Right atrium auricular region (tissue), 2 donors: ENCODE data around the gene COMP. TPM values are rescaled to one million over a fixed set of nuclear protein-coding genes. Genes with fewer than 3 reads are reported as not detected.

Experiments used
- DNase-seq: peaks from one replicate; pipeline ENCODE4 v3.0.0-alpha.2; 2019; ENCODE audit warnings: low spot score
- H3K27ac ChIP-seq, 2 donors: fragments of 200-600 bp; sonication (generic); 1 replicate in 1 of 2; 2 replicates in 1 of 2; pipeline ENCODE4 v1.5.1; 2016 to 2019
- H3K27me3 ChIP-seq, 2 donors: fragments of 200-600 bp; sonication (generic); one replicate each; pipeline versions ENCODE4 v1.5.1 to v1.6.0; 2017 to 2019
- H3K36me3 ChIP-seq: fragments of 200-600 bp; sonication (generic); one replicate; pipeline ENCODE4 v1.5.1; 2016
- H3K4me1 ChIP-seq, 2 donors: fragments of 200-600 bp; sonication (generic); one replicate each; pipeline versions ENCODE4 v1.5.1 to v1.6.0; 2017 to 2019
- H3K4me3 ChIP-seq, 2 donors: fragments of 200-600 bp; sonication (generic); 1 replicate in 1 of 2; 2 replicates in 1 of 2; pipeline ENCODE4 v1.5.1; 2017 to 2019; ENCODE audit warnings: mild to moderate bottlenecking in 1 of 2, moderate library complexity in 1 of 2
- H3K9me3 ChIP-seq, 2 donors: fragments of 200-600 bp; sonication (generic); one replicate each; pipeline ENCODE4 v1.5.1; 2019
- CTCF ChIP-seq, 2 donors: fragments of 200-600 bp; sonication (generic); IDR thresholded peaks; one replicate each; pipeline ENCODE4 v1.5.1; 2019; ENCODE audit warnings: antibody characterized with exemption in 2 of 2
- total RNA-seq, 2 donors: library from RNA; depleted of rRNA; stranded (reverse); fragments of >200 nt; gene quantifications; one replicate each; pipeline ENCODE4 v1.1.0, GENCODE V29; 2016

The COMP gene
- total RNA-seq, 2 donors from 2014 or later, result 7.8 to 12.5 TPM

- DNase-seq, result no peak
- no peak for TF ChIP-seq CTCF (IDR thresholded peaks at IDR 0.05)
- Histone ChIP-seq H3K9me3 (no peaks in the 10 kb centered on the region), H3K4me3 (peak overlapping the region; percentile 78 to 83), H3K4me1 (peaks cover 0 to 37% of the 10 kb centered on the region in 2 donors), H3K27ac (peak overlapping the region in 1 of 2 donors; percentile 82), H3K36me3 (peaks cover 13% of the 10 kb centered on the region), H3K27me3 (no peaks in the 10 kb centered on the region)
Measured at GRCh38 chr19:18833141-18833476, 42.0 kb upstream of the COMP start.

DNA sequence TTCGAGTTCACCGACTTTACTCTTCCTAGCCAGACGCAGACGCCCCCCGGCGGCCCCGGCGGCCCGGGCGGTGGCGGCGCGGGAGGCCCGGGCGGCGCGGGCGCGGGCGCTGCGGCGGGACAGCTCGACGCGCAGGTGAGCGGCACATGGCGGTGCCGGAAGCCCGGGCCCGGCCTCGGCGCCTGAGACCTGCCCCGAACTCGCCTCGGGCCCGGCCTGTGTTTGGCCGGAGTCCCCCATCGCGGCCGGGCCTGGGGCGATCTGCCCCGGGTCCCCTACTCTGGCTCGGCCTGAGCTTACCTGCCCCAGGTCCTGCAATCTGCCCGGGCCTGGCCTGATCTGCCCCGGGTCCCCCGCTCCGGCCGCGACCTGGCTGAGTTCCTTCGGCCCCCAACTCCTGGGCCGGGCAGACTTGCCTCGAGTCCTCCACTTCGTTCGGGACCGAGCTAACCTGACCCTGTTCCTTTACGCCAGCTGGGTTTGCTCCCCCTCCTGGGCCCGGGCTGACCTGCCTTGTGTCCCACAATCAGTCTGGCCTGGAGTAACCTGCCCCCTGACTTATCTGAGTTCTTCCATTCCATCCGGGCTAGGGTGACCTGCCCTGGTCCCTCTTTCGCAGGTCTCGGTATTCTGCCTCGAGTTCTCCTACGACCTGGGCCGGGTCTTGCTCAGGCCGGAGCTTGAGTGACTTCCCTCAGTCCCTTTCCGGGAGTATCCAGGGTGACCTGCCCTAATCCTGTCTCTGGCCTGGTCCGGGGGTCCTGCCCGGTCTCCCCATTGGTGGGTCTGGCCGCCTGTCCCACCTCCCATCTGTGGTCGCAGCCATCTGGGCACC, 41.4 kb upstream of the COMP start:
- Histone ChIP-seq H3K27me3 (no peaks in the 10 kb centered on the region), H3K4me1 (peaks cover 0 to 37% of the 10 kb centered on the region in 2 donors), H3K36me3 (peaks cover 9% of the 10 kb centered on the region), H3K27ac (peak overlapping the region; percentile 78 to 82), H3K9me3 (no peaks in the 10 kb centered on the region), H3K4me3 (peak overlapping the region; percentile 78 to 83)
- peak in 1 of 2 donors; percentile 25 for TF ChIP-seq CTCF (IDR thresholded peaks at IDR 0.05)
- no peak for DNase-seq

DNA sequence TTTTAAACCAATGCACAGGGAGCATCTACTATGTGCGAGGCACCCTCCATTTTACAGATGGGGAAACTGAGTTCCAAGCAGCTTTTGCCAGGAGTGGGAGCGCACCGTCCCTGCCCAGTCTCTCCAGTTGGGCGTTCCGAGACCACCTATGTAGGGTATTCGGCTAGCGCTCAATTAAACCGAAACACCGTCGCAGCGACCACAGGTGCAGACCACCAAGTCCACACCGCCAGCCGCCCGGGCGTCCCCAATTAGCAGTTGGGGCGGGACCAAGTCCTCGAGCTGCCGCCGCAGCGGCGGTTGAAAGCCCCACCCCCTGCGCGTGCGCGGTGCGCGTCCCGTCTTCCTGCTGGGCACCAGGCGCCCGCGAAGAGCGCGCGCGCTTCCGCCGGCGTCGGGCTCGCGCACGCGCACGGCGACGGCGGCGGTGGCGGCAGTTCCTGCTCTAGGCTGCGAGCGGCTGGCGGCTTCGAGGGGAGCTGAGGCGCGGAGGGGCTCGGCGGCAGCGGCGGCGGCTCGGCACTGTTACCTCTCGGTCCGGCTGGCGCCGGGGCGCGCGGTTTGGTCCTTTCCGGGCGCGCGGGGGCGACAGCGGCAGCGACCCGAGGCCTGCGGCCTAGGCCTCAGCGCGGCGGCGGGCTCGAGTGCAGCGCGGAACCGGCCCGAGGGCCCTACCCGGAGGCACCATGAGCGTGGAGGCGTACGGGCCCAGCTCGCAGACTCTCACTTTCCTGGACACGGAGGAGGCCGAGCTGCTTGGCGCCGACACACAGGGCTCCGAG, 40.6 kb upstream of the COMP start, which contains the start of gene UPF1:
UPF1 (plus strand) TSS at position 436 of the 782 bp plus-strand sequence; CDS start at position 687, 251 bp downstream.
- H3K36me3 ChIP-seq, result peaks cover 9% of the 10 kb centered on the region
- peak; percentile 87 for DNase-seq
- H3K27me3 ChIP-seq, result no peaks in the 10 kb centered on the region
- TF ChIP-seq CTCF (IDR thresholded peaks at IDR 0.05), result no peak
- peaks cover 0 to 37% of the 10 kb centered on the region in 2 donors for H3K4me1 ChIP-seq
- peaks cover 0 to 7% of the 10 kb centered on the region in 2 donors for H3K9me3 ChIP-seq
- peak within 1 kb of the TSS; percentile 78 to 83 for H3K4me3 ChIP-seq
- H3K27ac ChIP-seq, result peak within 1 kb of the TSS; percentile 78 to 82

- H3K27me3 ChIP-seq, result no peaks in the 10 kb centered on the region
- no peak overlapping the region for H3K27ac ChIP-seq
- DNase-seq, result no peak
- H3K9me3 ChIP-seq, result peaks cover 0 to 10% of the 10 kb centered on the region in 2 donors
- H3K36me3 ChIP-seq, result peaks cover 8% of the 10 kb centered on the region
- no peak overlapping the region for H3K4me3 ChIP-seq
- peaks cover 0 to 27% of the 10 kb centered on the region in 2 donors for H3K4me1 ChIP-seq
- no peak for TF ChIP-seq CTCF (IDR thresholded peaks at IDR 0.05)
Measured at GRCh38 chr19:18830488-18830887, 39.4 kb upstream of the COMP start.

DNA sequence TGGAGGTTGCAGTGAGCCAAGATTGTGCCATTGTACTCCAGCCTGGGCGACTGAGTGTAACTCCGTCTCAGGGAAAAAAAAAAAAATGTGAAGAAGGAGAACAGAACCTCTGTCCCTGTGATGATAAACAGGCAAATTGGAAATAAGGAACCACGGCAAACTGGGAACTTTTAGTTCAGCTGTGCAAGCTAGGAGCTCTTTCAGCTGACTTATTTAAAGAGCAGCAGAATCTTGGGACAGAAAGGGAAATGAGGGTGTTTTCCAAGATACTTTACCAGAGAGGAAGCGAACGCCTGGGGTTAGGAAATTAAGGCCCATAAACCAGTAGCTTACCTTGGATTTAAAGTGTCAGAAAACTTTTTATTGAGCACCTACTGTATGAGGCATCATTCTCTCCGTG, 37.7 kb upstream of the COMP start:
- Histone ChIP-seq H3K9me3 (peaks cover 0 to 10% of the 10 kb centered on the region in 2 donors), H3K4me3 (no peak overlapping the region), H3K4me1 (peaks cover 0 to 14% of the 10 kb centered on the region in 2 donors), H3K36me3 (no peaks in the 10 kb centered on the region), H3K27ac (no peak overlapping the region), H3K27me3 (no peaks in the 10 kb centered on the region)
- no peak for DNase-seq
- no peak for TF ChIP-seq CTCF (IDR thresholded peaks at IDR 0.05)
